ENCODE results near the gene SLC10A7. TPM values are rescaled to one million over a fixed set of nuclear protein-coding genes. Genes with fewer than 3 reads are reported as not detected.

SLC10A7 gene
- total and polyA plus RNA-seq, 2 of the 4 experiments (the other 2 are of a cell fraction) = 5.2 to 8.4 TPM

DNA sequence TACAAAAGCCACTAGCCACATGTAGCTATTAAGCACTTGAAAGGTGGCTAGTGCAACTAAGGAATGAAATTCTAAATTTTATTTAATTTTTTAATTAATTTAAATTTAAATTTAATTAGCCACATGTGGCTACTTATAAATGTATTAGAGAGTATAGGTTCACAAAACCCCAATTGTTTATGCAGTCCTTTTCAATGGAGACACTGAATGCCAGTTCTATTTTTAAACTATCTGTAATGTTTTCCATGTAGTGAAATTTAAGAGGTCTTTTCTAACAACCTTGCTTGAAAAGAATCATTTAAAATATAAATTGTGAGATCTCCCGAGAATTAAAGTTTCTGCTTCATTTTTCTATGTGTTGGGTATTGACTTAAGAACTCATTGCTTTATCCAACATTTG, 154.4 kb downstream of the SLC10A7 start:
- H3K9me1 ChIP-seq (ENCODE audit: insufficient read depth, low read length) = no peaks in the 10 kb centered on the region
- in situ Hi-C loops (cut with MboI; ENCODE audit: low sequenced_read_pairs) (no loop called here), intact Hi-C loops (cut with micrococcal nuclease) (no loop called here), dilution Hi-C loops (cut with HindIII; ENCODE audit: low sequenced_read_pairs, unreplicated experiment) (no loop called here)
- no peaks in the 10 kb centered on the region for H3K9me3 ChIP-seq (ENCODE audit: control insufficient read depth, insufficient read depth, low read length)
- no peak overlapping the region for H4K91ac ChIP-seq (ENCODE audit: insufficient read depth, low read depth, low read length)
- DNase-seq (no peak), ATAC-seq (ENCODE audit: low read depth) (no peak)
- H3K36me3 ChIP-seq (ENCODE audit: control insufficient read depth, insufficient read depth, low read length) = no peaks in the 10 kb centered on the region
- no peak overlapping the region for H3K23ac ChIP-seq (ENCODE audit: low read depth, low read length)
- ChIA-PET POLR2A (ENCODE audit: unreplicated experiment) (no interaction called here), CTCF (interaction anchor here (1.3 to 1.5 kb wide), 2 partner anchors 8 to 11 kb away, joined by 3 to 4 read pairs; no protein-coding TSS in a partner anchor)
- H2AK5ac ChIP-seq (ENCODE audit: low read depth, low read length) = no peak overlapping the region
- no peak overlapping the region for H4K8ac ChIP-seq (ENCODE audit: low read depth in 2 of 2, low read length in 2 of 2)
- H2BK120ac ChIP-seq (ENCODE audit: low read depth, low read length) = no peak overlapping the region
- H4K20me1 ChIP-seq (ENCODE audit: insufficient read depth, low read length) = no peaks in the 10 kb centered on the region
- no peak overlapping the region for H2BK5ac ChIP-seq (ENCODE audit: low read depth, low read length, poor library complexity, severe bottlenecking)
- no peak overlapping the region for H3K14ac ChIP-seq (replicated peaks; ENCODE audit: low read depth, low read length)
- no peaks in the 10 kb centered on the region for H3K27me3 ChIP-seq (ENCODE audit: control insufficient read depth, insufficient read depth, low read length)
- H4K5ac ChIP-seq (ENCODE audit: low read depth, low read length) = no peak overlapping the region
- H3K18ac ChIP-seq (ENCODE audit: low read depth, low read length) = no peak overlapping the region
- H3K4me3 ChIP-seq (ENCODE audit: insufficient read depth, low read depth, low read length) = no peak overlapping the region
- H3K9ac ChIP-seq (ENCODE audit: low read depth, low read length) = no peak overlapping the region
- no peak for TF ChIP-seq POLR2A (IDR thresholded peaks at IDR 0.05; ENCODE audit: low read depth, low read length)
- TF ChIP-seq CTCF (conservative IDR thresholded peaks at IDR 0.05; ENCODE audit: low read depth, low read length) = no peak
- TF ChIP-seq FOS (IDR thresholded peaks at IDR 0.05; ENCODE audit: low read depth, low read length) = no peak
- TF ChIP-seq MAFK (IDR thresholded peaks at IDR 0.05; ENCODE audit: low read depth, low read length) = no peak
- no peak for TF ChIP-seq RFX5 (IDR thresholded peaks at IDR 0.05; ENCODE audit: low read depth, low read length)
- no peak for TF ChIP-seq BHLHE40 (IDR thresholded peaks at IDR 0.05; ENCODE audit: low read depth, low read length)
- no peak for TF ChIP-seq CEBPB (IDR thresholded peaks at IDR 0.05; ENCODE audit: low read depth, low read length)
- TF ChIP-seq SMC3 (IDR thresholded peaks at IDR 0.05; ENCODE audit: low read depth, low read length) = no peak
- no peak for TF ChIP-seq USF2 (IDR thresholded peaks at IDR 0.05; ENCODE audit: low read depth, low read length)
- no peak for TF ChIP-seq RAD21 (IDR thresholded peaks at IDR 0.05; ENCODE audit: low read length)
- no peak for TF ChIP-seq MAZ (IDR thresholded peaks at IDR 0.05; ENCODE audit: borderline replicate concordance, low read depth, low read length)
- no peak for TF ChIP-seq ELK1 (IDR thresholded peaks at IDR 0.05; ENCODE audit: borderline replicate concordance, low read depth, low read length)
- TF ChIP-seq NFE2L2 (IDR thresholded peaks at IDR 0.05; ENCODE audit: low read depth, low read length) = no peak
- no peak for TF ChIP-seq MXI1 (IDR thresholded peaks at IDR 0.05; ENCODE audit: borderline replicate concordance, low read depth, low read length)
- TF ChIP-seq CHD1 (IDR thresholded peaks at IDR 0.05; ENCODE audit: low read depth, low read length) = no peak
- no peak for TF ChIP-seq RCOR1 (IDR thresholded peaks at IDR 0.05; ENCODE audit: insufficient replicate concordance, low read length)
- no peak overlapping the region for H2AFZ ChIP-seq (replicated peaks; ENCODE audit: low read length, poor library complexity)
- H3K56ac ChIP-seq (ENCODE audit: extremely low read depth, insufficient read depth, low read length) = no peak overlapping the region
- H2BK20ac ChIP-seq (ENCODE audit: low read depth, low read length) = no peak overlapping the region
- H2BK15ac ChIP-seq (ENCODE audit: low read depth, low read length) = no peak overlapping the region
- no peaks in the 10 kb centered on the region for H3K4me1 ChIP-seq (ENCODE audit: control insufficient read depth, insufficient read depth, low read length)
- BruUV-seq (replicated peaks) = no TSS peak
- H3K27ac ChIP-seq (ENCODE audit: insufficient read depth, low read length) = no peak overlapping the region
- H3K4ac ChIP-seq (ENCODE audit: low read depth, low read length) = no peak overlapping the region
- no peak overlapping the region for H2AK9ac ChIP-seq (replicated peaks; ENCODE audit: low read depth, low read length, poor library complexity)
- H3K4me2 ChIP-seq (ENCODE audit: low read depth, low read length) = no peak overlapping the region
- no CpG with 5 or more reads among the region's 1 CpG for WGBS, 2 experiments (ENCODE audit: extremely low coverage in 2 of 2, insufficient read length in 1 of 2)
- no peaks in the 10 kb centered on the region; a peak in 1 of 4 replicates for H3K79me1 ChIP-seq (ENCODE audit: low read depth in 1 of 2, low read length in 2 of 2)
